ENCODE results near the gene COX18.

DNA sequence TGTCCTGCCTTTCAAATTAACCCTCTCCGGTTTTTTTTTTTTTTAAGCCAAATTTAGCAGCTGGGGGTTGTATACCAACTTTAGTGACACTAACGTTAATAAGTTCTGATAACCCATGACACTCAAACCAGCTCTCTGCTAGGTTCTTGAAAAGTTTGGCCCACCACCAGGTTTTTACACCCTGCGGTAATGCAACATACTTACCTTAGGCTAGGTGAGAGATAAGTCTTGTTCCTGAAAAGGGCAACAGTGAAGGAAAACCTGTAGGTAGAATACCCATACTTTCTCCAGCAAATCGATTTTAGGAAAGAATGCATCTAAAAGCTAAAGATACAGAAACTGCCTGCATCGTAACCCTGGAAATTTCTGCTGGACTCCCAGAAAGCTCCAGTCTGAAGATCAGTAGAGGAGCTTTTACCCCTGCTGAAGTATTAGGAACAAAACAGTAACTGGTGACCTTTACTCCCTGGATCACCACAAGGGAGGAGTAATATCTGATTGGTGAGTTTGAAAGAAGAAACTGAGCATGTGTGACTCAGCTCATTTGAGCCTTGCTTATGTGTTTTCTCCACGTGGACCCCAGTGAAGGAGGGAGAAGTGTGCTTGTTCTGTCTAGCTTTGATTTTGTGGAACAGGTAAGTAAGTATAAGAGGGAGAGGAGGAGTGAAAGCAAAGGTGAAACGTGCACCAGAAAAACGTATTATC, 34.4 kb upstream of the COX18 start:
- TF ChIP-seq, protein P1, sequence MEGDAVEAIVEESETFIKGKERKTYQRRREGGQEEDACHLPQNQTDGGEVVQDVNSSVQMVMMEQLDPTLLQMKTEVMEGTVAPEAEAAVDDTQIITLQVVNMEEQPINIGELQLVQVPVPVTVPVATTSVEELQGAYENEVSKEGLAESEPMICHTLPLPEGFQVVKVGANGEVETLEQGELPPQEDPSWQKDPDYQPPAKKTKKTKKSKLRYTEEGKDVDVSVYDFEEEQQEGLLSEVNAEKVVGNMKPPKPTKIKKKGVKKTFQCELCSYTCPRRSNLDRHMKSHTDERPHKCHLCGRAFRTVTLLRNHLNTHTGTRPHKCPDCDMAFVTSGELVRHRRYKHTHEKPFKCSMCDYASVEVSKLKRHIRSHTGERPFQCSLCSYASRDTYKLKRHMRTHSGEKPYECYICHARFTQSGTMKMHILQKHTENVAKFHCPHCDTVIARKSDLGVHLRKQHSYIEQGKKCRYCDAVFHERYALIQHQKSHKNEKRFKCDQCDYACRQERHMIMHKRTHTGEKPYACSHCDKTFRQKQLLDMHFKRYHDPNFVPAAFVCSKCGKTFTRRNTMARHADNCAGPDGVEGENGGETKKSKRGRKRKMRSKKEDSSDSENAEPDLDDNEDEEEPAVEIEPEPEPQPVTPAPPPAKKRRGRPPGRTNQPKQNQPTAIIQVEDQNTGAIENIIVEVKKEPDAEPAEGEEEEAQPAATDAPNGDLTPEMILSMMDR (conservative IDR thresholded peaks at IDR 0.05 in 1 of 2, IDR thresholded peaks at IDR 0.05 in 1 of 2; ENCODE audit: extremely low read depth in 1 of 2, insufficient read depth in 1 of 2, low read depth in 1 of 2, low read length in 2 of 2), result no peak
- TF ChIP-seq EZH2 (IDR thresholded peaks at IDR 0.05; ENCODE audit: borderline replicate concordance, low read length), result no peak
